Measurements from ENCODE around the gene RACK1.

The RACK1 gene

DNA sequence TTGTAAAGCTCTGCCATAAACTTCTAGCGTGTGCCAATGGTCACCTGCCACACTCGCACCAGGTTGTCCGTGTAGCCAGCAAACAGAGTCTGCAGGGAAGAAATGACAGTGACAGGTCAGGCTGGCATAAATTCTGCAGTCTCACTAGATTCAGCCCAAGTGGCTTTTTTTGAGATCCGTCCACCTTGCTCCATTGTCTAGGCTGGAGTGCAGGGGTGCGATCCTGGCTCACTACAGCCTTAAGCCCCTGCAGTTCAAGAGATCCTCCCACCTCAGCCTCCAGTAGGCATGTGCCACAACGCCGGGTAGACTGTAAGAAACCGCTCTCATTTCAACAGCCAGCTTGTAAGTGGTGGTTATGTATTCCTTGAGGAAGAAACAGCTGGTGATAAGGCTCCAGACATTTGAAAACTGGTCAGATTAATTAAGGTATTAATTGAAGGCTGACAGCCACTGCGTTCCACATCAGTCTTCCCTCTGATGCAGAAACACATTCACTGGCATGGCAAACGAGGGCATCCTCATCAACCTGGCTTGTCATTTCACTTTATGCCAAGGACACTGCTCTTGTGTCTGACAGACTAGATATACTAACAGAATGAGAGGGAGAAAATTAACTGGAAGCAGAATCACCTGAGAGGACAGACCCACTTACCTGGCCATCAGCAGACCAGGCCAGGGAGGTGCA is 6.6 kb downstream of the RACK1 start:
- Histone ChIP-seq H3K79me2 (ENCODE audit: insufficient read depth, low read depth) (peaks cover 37% of the 10 kb centered on the region), H3K27me3 (ENCODE audit: insufficient read depth, low read depth) (no peaks in the 10 kb centered on the region), H4K20me1 (ENCODE audit: insufficient read depth) (peaks cover 8% of the 10 kb centered on the region; the same call in 1 of the 2 replicates), H3K27ac (no peak overlapping the region), H2AFZ (ENCODE audit: low read depth) (no peak overlapping the region), H3K36me3 (ENCODE audit: insufficient read depth) (peaks cover 23% of the 10 kb centered on the region; the same call in 1 of the 2 replicates), H3K4me3 (IDR thresholded peaks at IDR 0.05; ENCODE audit: insufficient read depth, low read depth, low read length) (no peak overlapping the region), H3K4me2 (no peak overlapping the region), H3K9ac (no peak overlapping the region), H3K4me1 (ENCODE audit: low read depth, poor library complexity, severe bottlenecking) (peaks cover 15% of the 10 kb centered on the region)
- TF ChIP-seq, protein P1, sequence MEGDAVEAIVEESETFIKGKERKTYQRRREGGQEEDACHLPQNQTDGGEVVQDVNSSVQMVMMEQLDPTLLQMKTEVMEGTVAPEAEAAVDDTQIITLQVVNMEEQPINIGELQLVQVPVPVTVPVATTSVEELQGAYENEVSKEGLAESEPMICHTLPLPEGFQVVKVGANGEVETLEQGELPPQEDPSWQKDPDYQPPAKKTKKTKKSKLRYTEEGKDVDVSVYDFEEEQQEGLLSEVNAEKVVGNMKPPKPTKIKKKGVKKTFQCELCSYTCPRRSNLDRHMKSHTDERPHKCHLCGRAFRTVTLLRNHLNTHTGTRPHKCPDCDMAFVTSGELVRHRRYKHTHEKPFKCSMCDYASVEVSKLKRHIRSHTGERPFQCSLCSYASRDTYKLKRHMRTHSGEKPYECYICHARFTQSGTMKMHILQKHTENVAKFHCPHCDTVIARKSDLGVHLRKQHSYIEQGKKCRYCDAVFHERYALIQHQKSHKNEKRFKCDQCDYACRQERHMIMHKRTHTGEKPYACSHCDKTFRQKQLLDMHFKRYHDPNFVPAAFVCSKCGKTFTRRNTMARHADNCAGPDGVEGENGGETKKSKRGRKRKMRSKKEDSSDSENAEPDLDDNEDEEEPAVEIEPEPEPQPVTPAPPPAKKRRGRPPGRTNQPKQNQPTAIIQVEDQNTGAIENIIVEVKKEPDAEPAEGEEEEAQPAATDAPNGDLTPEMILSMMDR (conservative IDR thresholded peaks at IDR 0.05; ENCODE audit: low read depth, low read length), result no peak

DNA sequence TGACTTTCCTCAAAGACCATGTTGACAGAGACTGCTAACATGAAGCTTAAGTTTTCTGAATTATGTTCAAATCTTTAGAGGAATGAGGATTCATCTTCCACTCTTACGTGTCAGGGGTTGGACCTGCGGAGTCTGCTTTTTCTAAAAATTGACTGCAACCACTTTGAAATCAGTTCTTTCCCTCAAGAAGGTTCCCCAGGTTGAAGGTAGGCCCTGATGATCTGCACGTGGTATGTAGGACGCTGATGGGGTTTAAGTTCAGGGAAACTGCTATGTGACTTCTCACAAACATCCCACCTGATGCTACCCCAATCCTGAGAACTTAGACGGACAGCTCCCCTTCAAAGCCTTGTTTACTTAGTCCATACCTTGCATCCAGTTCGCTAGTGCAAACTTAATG is 7.2 kb downstream of the RACK1 start:
- H3K79me2 ChIP-seq (ENCODE audit: insufficient read depth, low read depth), result peaks cover 31% of the 10 kb centered on the region
- H3K27me3 ChIP-seq (ENCODE audit: insufficient read depth, low read depth), result no peaks in the 10 kb centered on the region
- no peak overlapping the region for H3K4me3 ChIP-seq (IDR thresholded peaks at IDR 0.05; ENCODE audit: insufficient read depth, low read depth, low read length)
- no peak overlapping the region for H3K4me2 ChIP-seq
- 0 out of 2 replicates have a peak, but pooled peaks cover 8% of the 10 kb centered on the region for H4K20me1 ChIP-seq (ENCODE audit: insufficient read depth)
- TF ChIP-seq, protein P1 (conservative IDR thresholded peaks at IDR 0.05; ENCODE audit: low read depth, low read length), result no peak
- H3K36me3 ChIP-seq (ENCODE audit: insufficient read depth), result peaks cover 17% of the 10 kb centered on the region; the same call in 1 of the 2 replicates
- no peak overlapping the region for H3K27ac ChIP-seq
- H2AFZ ChIP-seq (ENCODE audit: low read depth), result no peak overlapping the region
- no peak overlapping the region for H3K9ac ChIP-seq
- peaks cover 9% of the 10 kb centered on the region for H3K4me1 ChIP-seq (ENCODE audit: low read depth, poor library complexity, severe bottlenecking)

DNA sequence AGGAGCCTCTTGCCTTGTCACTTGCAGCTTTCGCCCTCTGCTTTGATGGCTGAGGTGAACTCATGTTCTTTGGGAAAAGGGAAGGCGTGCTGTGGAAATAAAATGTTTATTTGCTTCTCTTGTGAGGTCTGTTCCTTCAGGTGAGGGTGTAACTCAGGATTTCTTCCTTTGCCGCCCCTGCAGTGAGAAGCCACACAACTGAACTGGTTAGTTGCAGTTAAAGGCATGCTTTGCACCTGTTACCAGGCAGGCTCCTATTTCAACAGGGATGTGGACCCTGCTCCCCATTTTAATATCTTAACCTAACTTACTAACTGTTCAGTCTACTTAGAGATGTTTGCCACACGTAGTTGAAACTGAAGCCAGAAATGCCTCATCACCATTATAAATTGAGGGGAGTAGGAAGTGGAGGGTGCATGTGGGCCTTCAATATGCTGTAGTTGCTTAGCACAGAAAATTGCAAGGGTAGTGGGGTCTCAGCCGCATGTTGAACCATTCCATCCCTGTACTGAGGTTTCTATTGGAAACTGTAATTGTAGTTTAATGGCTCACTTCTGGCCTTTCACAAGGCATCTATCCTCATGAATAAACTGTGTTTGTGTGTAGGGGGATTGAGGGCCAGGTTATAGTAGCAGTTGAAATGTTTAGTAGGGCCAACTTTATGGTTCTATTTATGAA is 7.9 kb downstream of the RACK1 start:
- H3K36me3 ChIP-seq (ENCODE audit: insufficient read depth), result peaks cover 17% of the 10 kb centered on the region; the same call in 1 of the 2 replicates
- TF ChIP-seq, protein P1 (conservative IDR thresholded peaks at IDR 0.05; ENCODE audit: low read depth, low read length), result no peak
- H3K4me1 ChIP-seq (ENCODE audit: low read depth, poor library complexity, severe bottlenecking), result peaks cover 4% of the 10 kb centered on the region
- no peak overlapping the region for H3K4me3 ChIP-seq (IDR thresholded peaks at IDR 0.05; ENCODE audit: insufficient read depth, low read depth, low read length)
- no peak overlapping the region for H3K4me2 ChIP-seq
- no peak overlapping the region for H3K9ac ChIP-seq
- 0 out of 2 replicates have a peak, but pooled peaks cover 8% of the 10 kb centered on the region for H4K20me1 ChIP-seq (ENCODE audit: insufficient read depth)
- H3K27ac ChIP-seq, result no peak overlapping the region
- H3K27me3 ChIP-seq (ENCODE audit: insufficient read depth, low read depth), result no peaks in the 10 kb centered on the region
- no peak overlapping the region for H2AFZ ChIP-seq (ENCODE audit: low read depth)
- peaks cover 25% of the 10 kb centered on the region for H3K79me2 ChIP-seq (ENCODE audit: insufficient read depth, low read depth)

DNA sequence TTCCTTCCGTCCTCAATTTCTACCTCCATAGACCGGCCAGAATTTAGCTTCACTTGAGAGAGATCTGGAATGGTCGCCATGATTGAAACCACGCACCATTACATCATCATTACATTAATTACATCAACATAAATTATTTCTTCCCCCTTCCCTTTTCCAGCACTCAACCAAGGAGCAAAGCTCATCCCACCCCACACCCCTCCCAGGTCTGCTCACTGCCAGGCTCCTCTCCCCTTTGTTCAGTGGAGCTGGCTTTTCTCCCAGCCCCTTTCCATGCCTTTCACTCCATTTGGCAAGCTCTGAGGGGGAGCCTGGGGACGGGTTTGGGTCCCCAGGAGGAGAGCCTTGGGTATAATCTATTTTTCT is 8.4 kb downstream of the RACK1 start:
- Histone ChIP-seq H3K4me2 (no peak overlapping the region), H3K79me2 (ENCODE audit: insufficient read depth, low read depth) (peaks cover 20% of the 10 kb centered on the region; the same call in 1 of the 2 replicates), H3K4me3 (IDR thresholded peaks at IDR 0.05; ENCODE audit: insufficient read depth, low read depth, low read length) (no peak overlapping the region), H3K27me3 (ENCODE audit: insufficient read depth, low read depth) (no peaks in the 10 kb centered on the region), H3K9ac (no peak overlapping the region), H4K20me1 (ENCODE audit: insufficient read depth) (0 out of 2 replicates have a peak, but pooled peaks cover 8% of the 10 kb centered on the region), H2AFZ (ENCODE audit: low read depth) (no peak overlapping the region), H3K36me3 (ENCODE audit: insufficient read depth) (peaks cover 17% of the 10 kb centered on the region; the same call in 1 of the 2 replicates), H3K4me1 (ENCODE audit: low read depth, poor library complexity, severe bottlenecking) (no peaks in the 10 kb centered on the region), H3K27ac (no peak overlapping the region)
- TF ChIP-seq, protein P1 (conservative IDR thresholded peaks at IDR 0.05; ENCODE audit: low read depth, low read length), result no peak
